22Rv1 (cell line): ENCODE results near the gene HSD17B14.

Experiments
- ZFX ChIP-seq: fragments of 450-650 bp; IDR thresholded peaks from 2 replicates; pipeline ENCODE4 v1.6.1; 2017; ENCODE audit warnings: antibody characterized with exemption, borderline replicate concordance
- TF ChIP-seq, protein P1 (sequence below): fragments of 450-650 bp; IDR thresholded peaks from 2 replicates; pipeline ENCODE4 v1.5.1; 2017; ENCODE audit warnings: mild to moderate bottlenecking

DNA sequence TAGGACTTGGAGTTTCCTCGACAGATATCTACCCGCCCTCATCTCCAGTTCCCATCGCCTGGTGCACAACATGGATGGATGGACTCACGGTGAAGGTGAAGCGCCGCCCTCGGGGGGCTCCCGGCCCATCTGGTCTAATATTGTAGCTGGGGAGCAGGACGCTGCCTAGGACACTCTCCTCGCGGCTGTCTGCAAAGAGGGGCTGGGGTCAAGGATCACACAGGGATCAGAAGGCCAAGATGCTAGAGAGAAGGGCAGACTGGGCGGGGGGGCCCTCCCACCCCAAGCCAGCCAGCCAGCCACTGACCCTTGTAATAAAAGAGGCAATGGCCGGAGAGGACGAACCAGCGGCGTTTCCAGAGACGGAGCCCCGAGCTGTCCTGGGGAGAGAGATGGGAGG, 25.0 kb upstream of the HSD17B14 start:
- TF ChIP-seq, protein P1, sequence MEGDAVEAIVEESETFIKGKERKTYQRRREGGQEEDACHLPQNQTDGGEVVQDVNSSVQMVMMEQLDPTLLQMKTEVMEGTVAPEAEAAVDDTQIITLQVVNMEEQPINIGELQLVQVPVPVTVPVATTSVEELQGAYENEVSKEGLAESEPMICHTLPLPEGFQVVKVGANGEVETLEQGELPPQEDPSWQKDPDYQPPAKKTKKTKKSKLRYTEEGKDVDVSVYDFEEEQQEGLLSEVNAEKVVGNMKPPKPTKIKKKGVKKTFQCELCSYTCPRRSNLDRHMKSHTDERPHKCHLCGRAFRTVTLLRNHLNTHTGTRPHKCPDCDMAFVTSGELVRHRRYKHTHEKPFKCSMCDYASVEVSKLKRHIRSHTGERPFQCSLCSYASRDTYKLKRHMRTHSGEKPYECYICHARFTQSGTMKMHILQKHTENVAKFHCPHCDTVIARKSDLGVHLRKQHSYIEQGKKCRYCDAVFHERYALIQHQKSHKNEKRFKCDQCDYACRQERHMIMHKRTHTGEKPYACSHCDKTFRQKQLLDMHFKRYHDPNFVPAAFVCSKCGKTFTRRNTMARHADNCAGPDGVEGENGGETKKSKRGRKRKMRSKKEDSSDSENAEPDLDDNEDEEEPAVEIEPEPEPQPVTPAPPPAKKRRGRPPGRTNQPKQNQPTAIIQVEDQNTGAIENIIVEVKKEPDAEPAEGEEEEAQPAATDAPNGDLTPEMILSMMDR = no peak
- TF ChIP-seq ZFX = no peak
